HepG2 (cell line): ENCODE results near the gene RHBDD2. TPM values are rescaled to one million over a fixed set of nuclear protein-coding genes. Genes with fewer than 3 reads are reported as not detected.

Source experiments
- ELF3 ChIP-seq: IDR thresholded peaks from 2 replicates; pipeline ENCODE4 v1.6.1; 2016; ENCODE audit warnings: missing genetic modification reagents, missing compliant biosample characterization
- GZF1 ChIP-seq: sonication (generic); formaldehyde crosslinking; IDR thresholded peaks from 2 replicates; pipeline ENCODE4 v1.5.1; 2020; ENCODE audit warnings: mild to moderate bottlenecking, missing genetic modification reagents
- HMG20A ChIP-seq: IDR thresholded peaks from 2 replicates; pipeline ENCODE4 v1.6.1; 2016; ENCODE audit warnings: borderline replicate concordance
- LCORL ChIP-seq, 2 experiments: fragments of 450-650 bp in 1 of 2; sonication (generic) in 1 of 2; formaldehyde crosslinking in 1 of 2; IDR thresholded peaks; 2 replicates each; pipeline versions ENCODE4 v1.5.0 to v1.6.1; 2017 to 2020; ENCODE audit warnings: antibody characterized with exemption in 1 of 2, missing genetic modification reagents in 1 of 2
- STAT5B ChIP-seq: sonication (generic); formaldehyde crosslinking; IDR thresholded peaks from 2 replicates; pipeline ENCODE4 v1.4.0; 2020; ENCODE audit warnings: missing genetic modification reagents
- THYN1 ChIP-seq: sonication (generic); formaldehyde crosslinking; IDR thresholded peaks from 2 replicates; pipeline ENCODE4 v1.8.1; 2023; ENCODE audit warnings: low read depth, mild to moderate bottlenecking, moderate library complexity, missing genetic modification reagents, borderline replicate concordance
- TMF1 ChIP-seq: sonication (generic); formaldehyde crosslinking; IDR thresholded peaks from 2 replicates; pipeline ENCODE4 v1.8.1; 2022; ENCODE audit warnings: low read depth, missing genetic modification reagents
- ZNF24 ChIP-seq: fragments of 450-650 bp; IDR thresholded peaks from 2 replicates; pipeline ENCODE4 v1.6.1; 2017; ENCODE audit warnings: antibody characterized with exemption, mild to moderate bottlenecking
- ZNF251 ChIP-seq: sonication (generic); formaldehyde crosslinking; IDR thresholded peaks from 2 replicates; pipeline ENCODE4 v1.9.0; 2021; ENCODE audit warnings: mild to moderate bottlenecking, missing genetic modification reagents
- ZNF263 ChIP-seq: sonication (generic); formaldehyde crosslinking; IDR thresholded peaks from 2 replicates; pipeline ENCODE4 v1.4.0; 2020; ENCODE audit warnings: missing genetic modification reagents
- ZNF432 ChIP-seq: sonication (generic); formaldehyde crosslinking; IDR thresholded peaks from 2 replicates; pipeline ENCODE4 v1.5.0; 2020; ENCODE audit warnings: missing genetic modification reagents, mild to moderate bottlenecking, borderline replicate concordance
- ZNF703 ChIP-seq: sonication (generic); formaldehyde crosslinking; IDR thresholded peaks from 2 replicates; pipeline ENCODE4 v1.5.1; 2020; ENCODE audit warnings: missing genetic modification reagents, mild to moderate bottlenecking, moderate library complexity, borderline replicate concordance
- ZNF792 ChIP-seq: IDR thresholded peaks from 2 replicates; pipeline ENCODE4 v1.6.1; 2016
- ZNF816 ChIP-seq: sonication (generic); formaldehyde crosslinking; IDR thresholded peaks from 2 replicates; pipeline ENCODE4 v1.8.0; 2022; ENCODE audit warnings: missing genetic modification reagents, mild to moderate bottlenecking, borderline replicate concordance
- polyA plus RNA-seq, 8 experiments: library from polyadenylated mRNA; depleted of rRNA in 3 of 8; stranded (reverse) in 7 of 8; unstranded in 1 of 8; fragments of >200 nt; fragmentation: Illumina TruSeq in 4 of 8; extraction: Trizol in 4 of 8; gene quantifications; 2 replicates each; pipeline versions ENCODE4 v1.2.1 to v1.2.3, GENCODE V29; 2011 to 2016; ENCODE audit warnings: low read depth in 4 of 8, missing spikeins in 1 of 8, mixed read lengths in 1 of 8; ENCODE audit not compliant: insufficient read depth in 1 of 8
- total RNA-seq, 5 experiments: library from RNA; depleted of rRNA; stranded (reverse); fragments of >200 nt; fragmentation: Illumina TruSeq; extraction: Trizol; gene quantifications; 2 replicates each; pipeline ENCODE4 v1.2.3, GENCODE V29; 2016; ENCODE audit warnings: low read depth in 1 of 5
- TF ChIP-seq, protein P1 (sequence below): sonication (generic); formaldehyde crosslinking; IDR thresholded peaks from 2 replicates; pipeline ENCODE4 v1.5.0; 2020; ENCODE audit warnings: mild to moderate bottlenecking, missing genetic modification reagents
- TF ChIP-seq, protein P2 (sequence below): sonication (generic); formaldehyde crosslinking; IDR thresholded peaks from 2 replicates; pipeline ENCODE4 v1.8.0; 2022; ENCODE audit warnings: mild to moderate bottlenecking, missing genetic modification reagents
- TF ChIP-seq, protein P3 (sequence below): sonication (generic); formaldehyde crosslinking; conservative IDR thresholded peaks from 2 replicates; pipeline ENCODE4 v1.4.0; 2020; ENCODE audit warnings: missing genetic modification reagents
- TF ChIP-seq, protein P4 (sequence below): sonication (generic); formaldehyde crosslinking; IDR thresholded peaks from 2 replicates; pipeline ENCODE4 v1.5.1; 2020; ENCODE audit warnings: missing genetic modification reagents, mild to moderate bottlenecking, borderline replicate concordance

RHBDD2 gene
- total and polyA plus RNA-seq, 2 of the 13 experiments (the other 11 are each of a cell fraction or from before 2014, with no cell fraction given) = 23.1 to 26.4 TPM

DNA sequence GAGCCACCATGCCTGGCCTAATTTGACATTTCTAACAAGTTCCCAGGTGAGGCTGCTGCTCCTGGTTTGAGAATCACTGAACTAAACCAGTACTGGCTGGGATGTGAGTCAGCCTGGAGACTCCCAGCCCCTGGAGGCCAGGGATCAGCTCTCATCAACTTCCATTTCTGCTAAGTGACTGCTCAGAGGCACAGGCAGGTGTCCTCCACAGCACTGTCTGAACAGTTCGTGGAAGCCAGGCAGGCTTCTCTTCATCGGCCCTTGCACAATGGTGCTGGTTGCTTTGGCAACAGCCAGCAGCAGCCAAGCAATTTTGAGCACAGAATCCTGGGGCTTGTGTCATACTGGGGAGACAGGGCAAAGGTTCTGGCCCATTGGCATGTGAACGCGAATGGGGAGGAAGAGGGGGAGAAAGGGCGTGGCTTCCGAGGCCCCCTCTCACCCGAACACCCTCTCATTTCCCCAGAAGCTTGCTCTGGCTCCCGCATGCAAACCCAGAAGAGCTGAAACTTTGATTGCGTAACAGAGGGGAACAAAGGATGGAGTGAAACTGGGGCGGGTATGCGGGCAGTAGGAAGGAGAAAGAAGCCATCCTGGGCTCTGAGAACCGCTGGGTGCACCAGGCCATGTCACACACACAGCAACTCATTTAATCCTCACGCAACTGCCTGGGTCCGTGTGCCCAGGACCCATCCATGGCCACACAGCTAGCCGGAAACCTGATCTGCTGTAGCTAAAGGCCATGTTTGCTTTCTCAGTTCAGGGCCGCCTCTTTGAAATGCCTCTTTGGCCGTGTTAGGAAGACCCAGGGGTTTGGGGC is 27.2 kb downstream of the RHBDD2 start (continued):
- TF ChIP-seq, protein P1, sequence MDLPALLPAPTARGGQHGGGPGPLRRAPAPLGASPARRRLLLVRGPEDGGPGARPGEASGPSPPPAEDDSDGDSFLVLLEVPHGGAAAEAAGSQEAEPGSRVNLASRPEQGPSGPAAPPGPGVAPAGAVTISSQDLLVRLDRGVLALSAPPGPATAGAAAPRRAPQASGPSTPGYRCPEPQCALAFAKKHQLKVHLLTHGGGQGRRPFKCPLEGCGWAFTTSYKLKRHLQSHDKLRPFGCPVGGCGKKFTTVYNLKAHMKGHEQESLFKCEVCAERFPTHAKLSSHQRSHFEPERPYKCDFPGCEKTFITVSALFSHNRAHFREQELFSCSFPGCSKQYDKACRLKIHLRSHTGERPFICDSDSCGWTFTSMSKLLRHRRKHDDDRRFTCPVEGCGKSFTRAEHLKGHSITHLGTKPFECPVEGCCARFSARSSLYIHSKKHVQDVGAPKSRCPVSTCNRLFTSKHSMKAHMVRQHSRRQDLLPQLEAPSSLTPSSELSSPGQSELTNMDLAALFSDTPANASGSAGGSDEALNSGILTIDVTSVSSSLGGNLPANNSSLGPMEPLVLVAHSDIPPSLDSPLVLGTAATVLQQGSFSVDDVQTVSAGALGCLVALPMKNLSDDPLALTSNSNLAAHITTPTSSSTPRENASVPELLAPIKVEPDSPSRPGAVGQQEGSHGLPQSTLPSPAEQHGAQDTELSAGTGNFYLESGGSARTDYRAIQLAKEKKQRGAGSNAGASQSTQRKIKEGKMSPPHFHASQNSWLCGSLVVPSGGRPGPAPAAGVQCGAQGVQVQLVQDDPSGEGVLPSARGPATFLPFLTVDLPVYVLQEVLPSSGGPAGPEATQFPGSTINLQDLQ (CRISPR knock-in tag) = no peak
- TF ChIP-seq, protein P2, sequence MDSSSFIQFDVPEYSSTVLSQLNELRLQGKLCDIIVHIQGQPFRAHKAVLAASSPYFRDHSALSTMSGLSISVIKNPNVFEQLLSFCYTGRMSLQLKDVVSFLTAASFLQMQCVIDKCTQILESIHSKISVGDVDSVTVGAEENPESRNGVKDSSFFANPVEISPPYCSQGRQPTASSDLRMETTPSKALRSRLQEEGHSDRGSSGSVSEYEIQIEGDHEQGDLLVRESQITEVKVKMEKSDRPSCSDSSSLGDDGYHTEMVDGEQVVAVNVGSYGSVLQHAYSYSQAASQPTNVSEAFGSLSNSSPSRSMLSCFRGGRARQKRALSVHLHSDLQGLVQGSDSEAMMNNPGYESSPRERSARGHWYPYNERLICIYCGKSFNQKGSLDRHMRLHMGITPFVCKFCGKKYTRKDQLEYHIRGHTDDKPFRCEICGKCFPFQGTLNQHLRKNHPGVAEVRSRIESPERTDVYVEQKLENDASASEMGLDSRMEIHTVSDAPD (CRISPR knock-in tag) = peak; percentile 89
- TF ChIP-seq ZNF703 (no peak; the same call in 1 of the 2 replicates), ZNF24 (0 out of 2 replicates have a peak, but pooled peaks have one; percentile 57), TMF1 (0 out of 2 replicates have a peak, but pooled peaks have one; percentile 25), THYN1 (no peak), ZNF263 (no peak; the same call in 1 of the 2 replicates), ZNF251 (CRISPR knock-in tag) (no peak), LCORL (IDR thresholded peaks at IDR 0.05) (peak; percentile 5; the same call in 1 of the 2 replicates), LCORL (CRISPR knock-in tag; IDR thresholded peaks at IDR 0.05) (peak; percentile 95), GZF1 (CRISPR knock-in tag) (no peak), ELF3 (CRISPR knock-in tag) (peak; percentile 87), HMG20A (CRISPR knock-in tag) (peak; percentile 64; the same call in 1 of the 2 replicates), ZNF816 (peak; percentile 93), STAT5B (CRISPR knock-in tag) (no peak), ZNF432 (CRISPR knock-in tag) (no peak), ZNF792 (CRISPR knock-in tag) (peak; percentile 35; the same call in 1 of the 2 replicates)
- TF ChIP-seq, protein P3, sequence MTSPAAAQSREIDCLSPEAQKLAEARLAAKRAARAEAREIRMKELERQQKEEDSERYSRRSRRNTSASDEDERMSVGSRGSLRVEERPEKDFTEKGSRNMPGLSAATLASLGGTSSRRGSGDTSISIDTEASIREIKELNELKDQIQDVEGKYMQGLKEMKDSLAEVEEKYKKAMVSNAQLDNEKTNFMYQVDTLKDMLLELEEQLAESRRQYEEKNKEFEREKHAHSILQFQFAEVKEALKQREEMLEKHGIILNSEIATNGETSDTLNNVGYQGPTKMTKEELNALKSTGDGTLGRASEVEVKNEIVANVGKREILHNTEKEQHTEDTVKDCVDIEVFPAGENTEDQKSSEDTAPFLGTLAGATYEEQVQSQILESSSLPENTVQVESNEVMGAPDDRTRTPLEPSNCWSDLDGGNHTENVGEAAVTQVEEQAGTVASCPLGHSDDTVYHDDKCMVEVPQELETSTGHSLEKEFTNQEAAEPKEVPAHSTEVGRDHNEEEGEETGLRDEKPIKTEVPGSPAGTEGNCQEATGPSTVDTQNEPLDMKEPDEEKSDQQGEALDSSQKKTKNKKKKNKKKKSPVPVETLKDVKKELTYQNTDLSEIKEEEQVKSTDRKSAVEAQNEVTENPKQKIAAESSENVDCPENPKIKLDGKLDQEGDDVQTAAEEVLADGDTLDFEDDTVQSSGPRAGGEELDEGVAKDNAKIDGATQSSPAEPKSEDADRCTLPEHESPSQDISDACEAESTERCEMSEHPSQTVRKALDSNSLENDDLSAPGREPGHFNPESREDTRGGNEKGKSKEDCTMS (CRISPR knock-in tag) = no peak
- TF ChIP-seq, protein P4, sequence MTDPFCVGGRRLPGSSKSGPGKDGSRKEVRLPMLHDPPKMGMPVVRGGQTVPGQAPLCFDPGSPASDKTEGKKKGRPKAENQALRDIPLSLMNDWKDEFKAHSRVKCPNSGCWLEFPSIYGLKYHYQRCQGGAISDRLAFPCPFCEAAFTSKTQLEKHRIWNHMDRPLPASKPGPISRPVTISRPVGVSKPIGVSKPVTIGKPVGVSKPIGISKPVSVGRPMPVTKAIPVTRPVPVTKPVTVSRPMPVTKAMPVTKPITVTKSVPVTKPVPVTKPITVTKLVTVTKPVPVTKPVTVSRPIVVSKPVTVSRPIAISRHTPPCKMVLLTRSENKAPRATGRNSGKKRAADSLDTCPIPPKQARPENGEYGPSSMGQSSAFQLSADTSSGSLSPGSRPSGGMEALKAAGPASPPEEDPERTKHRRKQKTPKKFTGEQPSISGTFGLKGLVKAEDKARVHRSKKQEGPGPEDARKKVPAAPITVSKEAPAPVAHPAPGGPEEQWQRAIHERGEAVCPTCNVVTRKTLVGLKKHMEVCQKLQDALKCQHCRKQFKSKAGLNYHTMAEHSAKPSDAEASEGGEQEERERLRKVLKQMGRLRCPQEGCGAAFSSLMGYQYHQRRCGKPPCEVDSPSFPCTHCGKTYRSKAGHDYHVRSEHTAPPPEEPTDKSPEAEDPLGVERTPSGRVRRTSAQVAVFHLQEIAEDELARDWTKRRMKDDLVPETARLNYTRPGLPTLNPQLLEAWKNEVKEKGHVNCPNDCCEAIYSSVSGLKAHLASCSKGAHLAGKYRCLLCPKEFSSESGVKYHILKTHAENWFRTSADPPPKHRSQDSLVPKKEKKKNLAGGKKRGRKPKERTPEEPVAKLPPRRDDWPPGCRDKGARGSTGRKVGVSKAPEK (CRISPR knock-in tag) = no peak
